Transverse colon (tissue), 4 donors: ENCODE data around the gene TGFB2.

Experiments
- EP300 ChIP-seq: sonication (generic); formaldehyde crosslinking; IDR thresholded peaks from one replicate; pipeline ENCODE4 v1.6.1; 2017; ENCODE audit warnings: antibody characterized with exemption, low read depth
- POLR2A ChIP-seq: fragments of 450-650 bp; IDR thresholded peaks from one replicate; pipeline ENCODE4 v1.6.1; 2016; ENCODE audit warnings: antibody characterized with exemption, mild to moderate bottlenecking, moderate library complexity
- POLR2AphosphoS5 ChIP-seq, 3 donors: sonication (generic); formaldehyde crosslinking; IDR thresholded peaks; one replicate each; pipeline ENCODE4 v1.6.1; 2016; ENCODE audit warnings: antibody characterized with exemption in 3 of 3
- TF ChIP-seq, protein P1 (sequence below), 5 experiments: fragments of 200-600 bp in 3 of 5; fragments of 450-650 bp in 2 of 5; sonication (generic) in 3 of 5; IDR thresholded peaks; 1 replicate in 2 of 5; 2 replicates in 3 of 5; pipeline ENCODE4 v1.5.1; 2016 to 2017; ENCODE audit warnings: antibody characterized with exemption in 5 of 5, inconsistent platforms in 3 of 5, mild to moderate bottlenecking in 2 of 5, moderate library complexity in 1 of 5

DNA sequence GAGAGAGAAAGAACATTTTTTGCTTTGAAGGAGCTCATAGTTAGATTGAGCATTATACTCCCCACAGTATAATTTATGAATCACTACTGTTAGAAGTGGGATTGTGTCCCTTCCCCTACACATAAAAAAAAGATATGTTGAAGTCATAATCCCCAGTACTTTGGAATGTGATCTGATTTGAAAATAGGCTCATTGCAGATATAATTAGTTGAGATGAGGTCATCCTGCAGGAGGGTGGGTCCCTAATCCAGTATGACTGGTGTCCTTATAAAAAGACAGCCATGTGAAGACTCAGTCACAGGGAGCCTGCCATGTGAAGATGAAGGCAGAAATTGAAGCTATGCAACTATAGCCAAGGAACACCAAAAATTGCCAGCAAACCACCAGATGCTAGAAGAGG is 76.4 kb downstream of the TGFB2 start:
- no peak for TF ChIP-seq POLR2AphosphoS5 (IDR thresholded peaks at IDR 0.05)
- TF ChIP-seq, protein P1, sequence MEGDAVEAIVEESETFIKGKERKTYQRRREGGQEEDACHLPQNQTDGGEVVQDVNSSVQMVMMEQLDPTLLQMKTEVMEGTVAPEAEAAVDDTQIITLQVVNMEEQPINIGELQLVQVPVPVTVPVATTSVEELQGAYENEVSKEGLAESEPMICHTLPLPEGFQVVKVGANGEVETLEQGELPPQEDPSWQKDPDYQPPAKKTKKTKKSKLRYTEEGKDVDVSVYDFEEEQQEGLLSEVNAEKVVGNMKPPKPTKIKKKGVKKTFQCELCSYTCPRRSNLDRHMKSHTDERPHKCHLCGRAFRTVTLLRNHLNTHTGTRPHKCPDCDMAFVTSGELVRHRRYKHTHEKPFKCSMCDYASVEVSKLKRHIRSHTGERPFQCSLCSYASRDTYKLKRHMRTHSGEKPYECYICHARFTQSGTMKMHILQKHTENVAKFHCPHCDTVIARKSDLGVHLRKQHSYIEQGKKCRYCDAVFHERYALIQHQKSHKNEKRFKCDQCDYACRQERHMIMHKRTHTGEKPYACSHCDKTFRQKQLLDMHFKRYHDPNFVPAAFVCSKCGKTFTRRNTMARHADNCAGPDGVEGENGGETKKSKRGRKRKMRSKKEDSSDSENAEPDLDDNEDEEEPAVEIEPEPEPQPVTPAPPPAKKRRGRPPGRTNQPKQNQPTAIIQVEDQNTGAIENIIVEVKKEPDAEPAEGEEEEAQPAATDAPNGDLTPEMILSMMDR (IDR thresholded peaks at IDR 0.05) = no peak
- TF ChIP-seq POLR2A = no peak
- TF ChIP-seq EP300 = no peak
